ENCODE data around the gene RSBN1.
A peak's percentile ranks its signal among the peaks of the same experiment; 100 is the strongest.

RSBN1 gene

GRCh38 chr1:113811156-113811887 is 954 bp downstream of the RSBN1 start:
- DNase-seq = peak; percentile 15

- DNase-seq = no peak
These were observed 2.3 kb downstream of the RSBN1 start for GRCh38 chr1:113809670-113810602.

- DNase-seq = no peak
These were observed 3.7 kb downstream of the RSBN1 start for GRCh38 chr1:113808450-113809195.

- no peak for DNase-seq
These were observed 6.6 kb downstream of the RSBN1 start for GRCh38 chr1:113805639-113806038.

GRCh38 chr1:113805256-113805531 is 7.1 kb downstream of the RSBN1 start:
- no peak for DNase-seq

DNA sequence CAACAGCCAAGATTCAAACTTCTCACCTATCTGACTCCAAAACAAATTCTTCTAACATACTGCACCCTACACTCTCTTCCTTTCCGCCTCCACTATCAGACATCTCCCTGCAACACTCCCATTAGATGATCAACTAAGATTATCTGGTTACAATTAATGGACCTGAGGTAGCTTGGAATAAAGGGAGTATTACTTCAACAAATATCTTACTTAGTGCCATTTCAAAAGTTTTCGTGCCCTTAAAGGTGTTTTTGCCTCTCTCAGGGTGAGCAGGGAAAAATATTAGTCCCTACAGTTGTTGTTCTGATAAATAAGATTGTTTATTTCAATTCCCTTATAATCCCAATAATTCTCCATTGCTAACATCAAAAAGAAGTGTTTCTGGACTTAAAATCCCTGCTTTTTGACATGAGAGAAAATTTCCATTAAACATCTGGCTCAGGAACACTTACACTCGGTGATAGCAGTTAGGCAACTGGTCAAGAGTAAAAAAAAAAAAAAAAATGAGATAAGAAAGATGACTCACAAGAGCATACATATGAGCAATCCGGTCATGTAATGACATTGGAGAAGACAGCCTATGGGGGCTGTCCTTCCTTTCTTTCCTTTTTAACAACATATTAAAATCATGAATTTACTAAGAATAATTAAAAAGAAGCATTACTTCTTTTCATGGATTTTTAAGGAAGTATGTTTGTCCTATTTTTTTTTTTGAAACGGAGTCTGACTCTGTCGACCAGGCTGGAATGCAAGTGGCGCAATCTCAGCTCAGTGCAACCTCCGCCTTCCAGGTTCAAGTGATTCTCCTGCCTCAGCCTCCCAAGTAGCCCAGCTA is 7.6 kb downstream of the RSBN1 start:
- DNase-seq = no peak

GRCh38 chr1:113802367-113803007 is 9.8 kb downstream of the RSBN1 start:
- no peak for DNase-seq

DNA sequence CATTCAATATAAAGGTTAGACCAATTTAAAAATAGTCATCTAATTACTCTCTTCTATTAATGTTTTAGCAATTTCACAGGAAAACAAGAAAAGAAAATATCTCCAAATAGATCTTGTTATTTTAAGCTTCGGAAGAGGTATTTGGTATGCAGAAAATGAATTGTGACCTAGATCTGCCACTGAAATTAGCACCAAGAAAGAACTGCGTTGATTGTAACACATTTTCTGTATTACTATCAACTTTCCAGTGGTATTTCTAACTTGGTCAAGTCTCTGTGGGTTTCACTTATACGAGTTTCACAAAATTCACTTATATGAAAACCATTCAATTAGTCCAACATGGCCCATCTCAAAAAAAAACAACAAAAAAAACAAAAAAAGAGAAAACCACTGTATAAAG is 11.8 kb downstream of the RSBN1 start:
- DNase-seq = no peak

DNA sequence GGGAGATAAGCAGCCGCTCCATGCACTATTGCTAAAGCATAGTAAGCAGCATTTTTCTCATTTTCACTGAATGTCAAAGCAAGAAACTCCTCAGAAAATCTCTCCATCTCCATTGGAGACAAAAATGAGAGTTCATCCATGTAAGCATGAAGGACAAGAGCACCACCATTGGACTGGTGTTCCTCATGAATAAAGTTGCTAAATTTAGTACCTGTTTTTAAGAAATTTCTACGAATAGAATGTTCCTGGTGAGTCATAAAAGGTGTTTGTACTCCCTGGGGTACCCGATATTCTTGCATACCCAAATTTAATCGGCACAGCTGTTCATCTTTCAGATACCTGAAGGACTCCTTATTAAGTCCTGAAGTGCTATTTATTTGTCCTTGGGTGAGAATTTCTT is 14.8 kb downstream of the RSBN1 start:
- DNase-seq = no peak

GRCh38 chr1:113793878-113794834 is 18.1 kb downstream of the RSBN1 start:
- DNase-seq = no peak

- no peak for DNase-seq
These were observed 19.3 kb downstream of the RSBN1 start for GRCh38 chr1:113792986-113793385.

DNA sequence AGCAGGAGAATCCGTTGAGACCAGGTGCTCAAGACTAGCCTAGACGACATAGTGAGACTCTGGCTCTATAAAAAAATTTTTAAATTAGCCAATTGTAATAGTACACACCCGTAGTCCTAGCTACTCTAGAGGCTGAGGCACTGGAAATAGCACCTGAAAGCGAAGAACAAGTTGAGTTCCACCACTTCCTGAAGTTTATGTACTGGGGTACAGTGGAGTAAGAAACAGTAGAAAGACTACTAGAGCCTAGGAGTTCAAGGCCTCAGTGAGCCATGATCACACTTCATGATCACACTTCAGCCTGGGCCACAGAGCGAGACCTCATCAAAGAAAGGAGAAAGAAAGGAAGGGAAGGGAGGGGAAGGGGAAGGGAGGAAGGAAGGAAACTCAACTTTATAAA is 19.8 kb downstream of the RSBN1 start:
- no peak for DNase-seq

DNA sequence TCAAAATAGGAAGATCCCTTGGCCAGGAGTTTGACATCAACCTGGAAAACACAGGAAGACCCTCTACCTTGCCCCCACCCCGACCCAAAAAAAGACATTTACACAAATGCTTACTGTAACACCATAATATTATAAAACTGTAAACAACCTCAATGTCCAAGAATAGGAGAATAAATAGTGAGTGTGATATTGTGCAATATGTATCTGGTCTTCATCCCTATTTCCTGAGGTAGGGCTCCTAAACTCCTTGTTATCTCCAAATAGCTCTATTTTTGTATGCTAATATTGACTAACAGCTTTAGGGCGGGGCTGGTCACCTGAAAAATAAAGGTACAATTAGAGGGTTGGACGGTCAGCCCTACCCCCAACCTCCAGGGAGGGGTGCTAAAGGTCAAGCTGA is 23.5 kb downstream of the RSBN1 start:
- no peak for DNase-seq

GRCh38 chr1:113787663-113788062 is 24.6 kb downstream of the RSBN1 start:
- no peak for DNase-seq

GRCh38 chr1:113786069-113786468 is 26.2 kb downstream of the RSBN1 start:
- no peak for DNase-seq

- DNase-seq = no peak
These were observed 28.0 kb downstream of the RSBN1 start for GRCh38 chr1:113784104-113784779.

GRCh38 chr1:113783254-113784103 is 28.8 kb downstream of the RSBN1 start:
- no peak for DNase-seq

DNA sequence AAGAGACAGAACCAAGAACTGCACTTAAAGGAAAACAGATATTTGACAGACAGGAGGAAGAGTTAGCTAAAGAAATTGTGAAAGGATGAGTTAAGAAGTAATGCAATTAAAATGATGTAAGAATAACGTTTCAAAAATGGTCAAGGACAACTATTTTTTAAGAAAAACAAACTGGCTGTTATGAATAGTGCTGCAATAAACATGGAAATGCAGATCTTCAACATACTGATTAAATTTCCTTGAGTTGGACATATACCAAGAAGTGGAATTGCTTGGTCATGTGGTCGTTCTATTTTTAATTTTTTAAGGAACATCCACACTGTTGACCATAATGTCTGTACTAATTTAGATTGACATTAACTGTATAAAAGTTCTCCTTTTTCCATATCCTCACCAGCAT is 29.9 kb downstream of the RSBN1 start:
- no peak for DNase-seq

- no peak for DNase-seq
These were observed 31.7 kb downstream of the RSBN1 start for GRCh38 chr1:113780374-113781146.
